ENCODE data around the gene PPFIA4.
"Not testable (repeated sequence)": the region's sequence is repeated elsewhere in the genome, so short reads cannot be mapped to it uniquely, and the experiment has no call there.

The PPFIA4 gene

DNA sequence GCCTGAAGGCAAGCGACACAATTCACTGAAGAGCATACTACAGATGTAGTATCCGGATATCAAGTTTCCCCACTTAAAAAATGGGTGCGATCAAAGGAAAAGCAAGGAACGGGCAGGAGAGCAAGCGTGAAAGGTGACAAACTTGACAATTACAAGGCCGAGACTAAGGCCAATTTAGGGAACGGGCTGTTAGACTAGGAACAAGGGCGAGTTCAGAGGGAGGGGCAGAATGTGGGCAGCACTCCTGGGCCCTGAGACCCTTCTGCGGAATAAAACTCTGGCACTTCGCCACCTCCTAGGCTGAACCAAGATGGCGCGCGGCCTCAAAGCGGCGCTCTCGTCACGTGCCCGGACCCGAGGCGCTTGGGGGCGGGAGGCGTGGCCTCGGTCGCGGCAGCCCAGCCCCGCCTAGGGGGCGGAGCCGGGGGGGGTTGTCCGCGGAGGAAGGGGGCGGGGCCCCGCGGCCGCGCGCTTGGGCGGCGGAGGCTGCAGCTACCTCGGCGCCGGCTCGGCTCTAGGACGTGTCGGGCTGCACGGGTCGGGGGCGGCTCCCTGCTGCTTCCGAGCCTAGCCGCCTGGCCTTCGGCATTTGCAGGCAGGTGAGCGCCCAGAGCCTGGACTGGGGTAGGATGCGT, at the start of gene PPFIA4:
Gene PPFIA4 (plus strand): TSS at position 461 of the 635 bp plus-strand sequence. CDS start 12,518 bp downstream, outside the sequence.
- DNase-seq (ENCODE audit: extremely low read depth, insufficient read length), result peak; percentile 90
- Histone ChIP-seq H3K4me3 (replicated peaks; ENCODE audit: low read depth, low read length) (peak within 1 kb of the TSS; percentile 65), H3K27me3 (replicated peaks; ENCODE audit: control insufficient read depth, insufficient read depth, low read length) (no peaks in the 10 kb centered on the region; the same call in 1 of the 2 replicates), H3K36me3 (ENCODE audit: control insufficient read depth, insufficient read depth, low read length) (peaks cover 4% of the 10 kb centered on the region)
- TF ChIP-seq, protein P1, sequence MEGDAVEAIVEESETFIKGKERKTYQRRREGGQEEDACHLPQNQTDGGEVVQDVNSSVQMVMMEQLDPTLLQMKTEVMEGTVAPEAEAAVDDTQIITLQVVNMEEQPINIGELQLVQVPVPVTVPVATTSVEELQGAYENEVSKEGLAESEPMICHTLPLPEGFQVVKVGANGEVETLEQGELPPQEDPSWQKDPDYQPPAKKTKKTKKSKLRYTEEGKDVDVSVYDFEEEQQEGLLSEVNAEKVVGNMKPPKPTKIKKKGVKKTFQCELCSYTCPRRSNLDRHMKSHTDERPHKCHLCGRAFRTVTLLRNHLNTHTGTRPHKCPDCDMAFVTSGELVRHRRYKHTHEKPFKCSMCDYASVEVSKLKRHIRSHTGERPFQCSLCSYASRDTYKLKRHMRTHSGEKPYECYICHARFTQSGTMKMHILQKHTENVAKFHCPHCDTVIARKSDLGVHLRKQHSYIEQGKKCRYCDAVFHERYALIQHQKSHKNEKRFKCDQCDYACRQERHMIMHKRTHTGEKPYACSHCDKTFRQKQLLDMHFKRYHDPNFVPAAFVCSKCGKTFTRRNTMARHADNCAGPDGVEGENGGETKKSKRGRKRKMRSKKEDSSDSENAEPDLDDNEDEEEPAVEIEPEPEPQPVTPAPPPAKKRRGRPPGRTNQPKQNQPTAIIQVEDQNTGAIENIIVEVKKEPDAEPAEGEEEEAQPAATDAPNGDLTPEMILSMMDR (IDR thresholded peaks at IDR 0.05; ENCODE audit: insufficient read depth, low read length, poor library complexity, severe bottlenecking), result no peak

DNA sequence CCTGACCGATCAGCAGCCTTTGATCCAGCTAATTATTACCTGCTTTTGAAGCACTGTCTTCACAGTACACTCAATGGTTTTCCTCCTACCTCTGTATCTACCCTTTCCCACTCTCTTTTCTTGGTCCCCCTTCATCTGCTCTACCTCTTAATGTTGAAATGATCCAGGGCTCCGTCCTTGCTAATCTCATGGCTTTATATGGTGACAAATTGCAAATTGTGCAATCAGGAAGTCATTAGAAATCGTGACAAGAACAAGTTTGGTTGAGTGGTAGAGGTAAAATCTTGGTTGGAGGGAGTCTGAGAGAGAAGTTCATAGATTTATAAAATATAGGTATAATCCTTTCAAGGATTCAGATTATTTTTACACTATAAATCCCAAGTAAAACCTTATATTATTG, 49.7 kb upstream of the PPFIA4 start:
- no peaks in the 10 kb centered on the region for H3K36me3 ChIP-seq (ENCODE audit: control insufficient read depth, insufficient read depth, low read length)
- no peak for DNase-seq (ENCODE audit: extremely low read depth, insufficient read length)
- TF ChIP-seq, protein P1 (IDR thresholded peaks at IDR 0.05; ENCODE audit: insufficient read depth, low read length, poor library complexity, severe bottlenecking), result no peak
- no peaks in the 10 kb centered on the region for H3K27me3 ChIP-seq (replicated peaks; ENCODE audit: control insufficient read depth, insufficient read depth, low read length)
- H3K4me3 ChIP-seq (replicated peaks; ENCODE audit: low read depth, low read length), result no peak overlapping the region

DNA sequence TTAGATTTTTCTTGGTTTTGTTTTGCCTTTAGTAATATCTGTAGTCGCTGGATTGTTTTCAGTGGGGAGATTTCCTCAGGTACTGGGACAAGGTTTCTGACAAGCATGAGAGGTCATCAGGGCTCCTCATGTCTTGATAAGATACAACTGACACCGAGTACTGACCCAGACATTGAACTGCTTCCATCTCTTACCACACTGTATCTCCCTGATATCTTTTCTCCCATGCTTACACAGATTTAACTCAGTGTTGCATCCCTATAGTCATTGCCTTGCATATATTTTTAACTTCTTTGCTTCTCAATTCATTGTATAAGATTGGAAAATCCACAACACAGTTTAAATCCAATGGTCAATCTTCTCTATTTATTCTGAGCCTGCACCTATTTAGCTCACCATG, 46.8 kb upstream of the PPFIA4 start:
- TF ChIP-seq, protein P1 (IDR thresholded peaks at IDR 0.05; ENCODE audit: insufficient read depth, low read length, poor library complexity, severe bottlenecking), result no peak
- no peak overlapping the region for H3K4me3 ChIP-seq (replicated peaks; ENCODE audit: low read depth, low read length)
- no peaks in the 10 kb centered on the region for H3K36me3 ChIP-seq (ENCODE audit: control insufficient read depth, insufficient read depth, low read length)
- no peak for DNase-seq (ENCODE audit: extremely low read depth, insufficient read length)
- no peaks in the 10 kb centered on the region for H3K27me3 ChIP-seq (replicated peaks; ENCODE audit: control insufficient read depth, insufficient read depth, low read length)

GRCh38 chr1:202981939-202982338, 44.4 kb upstream of the PPFIA4 start:
- H3K4me3 ChIP-seq (replicated peaks; ENCODE audit: low read depth, low read length), result no peak overlapping the region
- DNase-seq (ENCODE audit: extremely low read depth, insufficient read length), result no peak
- H3K36me3 ChIP-seq (ENCODE audit: control insufficient read depth, insufficient read depth, low read length), result no peaks in the 10 kb centered on the region
- TF ChIP-seq, protein P1 (IDR thresholded peaks at IDR 0.05; ENCODE audit: insufficient read depth, low read length, poor library complexity, severe bottlenecking), result no peak
- no peaks in the 10 kb centered on the region for H3K27me3 ChIP-seq (replicated peaks; ENCODE audit: control insufficient read depth, insufficient read depth, low read length)

- no peak for DNase-seq (ENCODE audit: extremely low read depth, insufficient read length)
- Histone ChIP-seq H3K27me3 (replicated peaks; ENCODE audit: control insufficient read depth, insufficient read depth, low read length) (no peaks in the 10 kb centered on the region), H3K36me3 (ENCODE audit: control insufficient read depth, insufficient read depth, low read length) (no peaks in the 10 kb centered on the region), H3K4me3 (replicated peaks; ENCODE audit: low read depth, low read length) (no peak overlapping the region)
- TF ChIP-seq, protein P1 (IDR thresholded peaks at IDR 0.05; ENCODE audit: insufficient read depth, low read length, poor library complexity, severe bottlenecking), result no peak
Observed at GRCh38 chr1:202982715-202983430, 43.4 kb upstream of the PPFIA4 start.

DNA sequence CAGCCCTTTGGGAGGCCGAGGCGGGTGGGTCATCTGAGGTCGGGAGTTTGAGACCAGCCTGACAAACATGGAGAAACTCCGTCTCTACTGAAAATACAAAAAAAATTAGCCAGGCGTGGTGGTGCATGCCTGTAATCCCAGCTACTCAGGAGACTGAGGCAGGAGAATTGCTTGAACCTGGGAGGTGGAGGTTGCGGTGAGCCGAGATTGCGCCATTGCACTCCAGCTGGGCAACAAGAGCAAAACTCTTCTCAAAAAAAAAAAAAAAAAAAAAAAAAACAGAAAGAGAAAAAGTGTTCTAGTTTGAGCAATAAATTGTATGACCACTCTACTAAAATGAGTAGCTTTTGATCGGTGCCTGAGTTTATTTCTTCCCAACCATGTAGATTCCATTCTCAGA, 40.2 kb upstream of the PPFIA4 start:
- H3K27me3 ChIP-seq (replicated peaks; ENCODE audit: control insufficient read depth, insufficient read depth, low read length); H3K4me3 ChIP-seq (replicated peaks; ENCODE audit: low read depth, low read length); H3K36me3 ChIP-seq (ENCODE audit: control insufficient read depth, insufficient read depth, low read length); DNase-seq (ENCODE audit: extremely low read depth, insufficient read length): not testable (repeated sequence)
